Duodenal mucosa (tissue), 2 donors: ENCODE measurements around the gene SLC6A19.

Experiments used
- H3K27ac ChIP-seq: one replicate; pipeline ENCODE4 v1.7.0; 2013; ENCODE audit warnings: low read depth, low read length
- H3K27me3 ChIP-seq, 2 donors: one replicate each; pipeline ENCODE4 v1.7.0; 2013; ENCODE audit warnings: low read length in 2 of 2, control low read depth in 1 of 2; ENCODE audit not compliant: insufficient read depth in 2 of 2, control insufficient read depth in 1 of 2
- H3K36me3 ChIP-seq, 2 donors: one replicate each; pipeline ENCODE4 v1.7.0; 2013; ENCODE audit warnings: low read length in 2 of 2, control low read depth in 1 of 2; ENCODE audit not compliant: insufficient read depth in 2 of 2, control insufficient read depth in 1 of 2
- H3K4me1 ChIP-seq, 2 donors: one replicate each; pipeline ENCODE4 v1.7.0; 2013; ENCODE audit warnings: low read length in 2 of 2, control low read depth in 1 of 2; ENCODE audit not compliant: insufficient read depth in 2 of 2, control insufficient read depth in 1 of 2
- H3K4me3 ChIP-seq, 2 donors: one replicate each; pipeline ENCODE4 v1.7.0; 2013; ENCODE audit warnings: low read length in 2 of 2, low read depth in 1 of 2
- H3K9ac ChIP-seq, 2 donors: one replicate each; pipeline ENCODE4 v1.7.0; 2013; ENCODE audit warnings: low read length in 2 of 2, low read depth in 1 of 2
- H3K9me3 ChIP-seq, 2 donors: one replicate each; pipeline ENCODE4 v1.7.0; 2013; ENCODE audit warnings: low read length in 2 of 2, control low read depth in 1 of 2; ENCODE audit not compliant: control insufficient read depth in 1 of 2

The SLC6A19 gene

GRCh38 chr5:1213508-1214162, 12.2 kb downstream of the SLC6A19 start:
- Histone ChIP-seq H3K9me3 (peaks cover 0 to 5% of the 10 kb centered on the region in 2 donors), H3K4me1 (peaks cover 5 to 9% of the 10 kb centered on the region in 2 donors), H3K9ac (no peak overlapping the region), H3K36me3 (peaks cover 14 to 64% of the 10 kb centered on the region in 2 donors), H3K27me3 (peaks cover 0 to 2% of the 10 kb centered on the region in 2 donors), H3K4me3 (no peak overlapping the region), H3K27ac (no peak overlapping the region)

GRCh38 chr5:1214163-1214935, 13.0 kb downstream of the SLC6A19 start:
- peaks cover 0 to 2% of the 10 kb centered on the region in 2 donors for H3K27me3 ChIP-seq
- H3K9me3 ChIP-seq, result peaks cover 0 to 5% of the 10 kb centered on the region in 2 donors
- H3K27ac ChIP-seq, result no peak overlapping the region
- peaks cover 14 to 69% of the 10 kb centered on the region in 2 donors for H3K36me3 ChIP-seq
- H3K4me3 ChIP-seq, result no peak overlapping the region
- no peak overlapping the region for H3K9ac ChIP-seq
- peaks cover 0 to 2% of the 10 kb centered on the region in 2 donors for H3K4me1 ChIP-seq

- Histone ChIP-seq H3K36me3 (peaks cover 12 to 74% of the 10 kb centered on the region in 2 donors), H3K27ac (no peak overlapping the region), H3K4me1 (no peaks in the 10 kb centered on the region), H3K4me3 (no peak overlapping the region), H3K9ac (no peak overlapping the region), H3K9me3 (peaks cover 0 to 5% of the 10 kb centered on the region in 2 donors), H3K27me3 (peaks cover 0 to 2% of the 10 kb centered on the region in 2 donors)
These were observed 13.5 kb downstream of the SLC6A19 start for GRCh38 chr5:1214936-1215220.

GRCh38 chr5:1215320-1216096, 14.1 kb downstream of the SLC6A19 start:
- Histone ChIP-seq H3K9me3 (peaks cover 0 to 5% of the 10 kb centered on the region in 2 donors), H3K9ac (no peak overlapping the region), H3K27ac (no peak overlapping the region), H3K27me3 (peaks cover 0 to 2% of the 10 kb centered on the region in 2 donors), H3K4me1 (no peaks in the 10 kb centered on the region), H3K36me3 (peaks cover 11 to 73% of the 10 kb centered on the region in 2 donors), H3K4me3 (no peak overlapping the region)

- Histone ChIP-seq H3K9ac (no peak overlapping the region), H3K9me3 (peaks cover 0 to 5% of the 10 kb centered on the region in 2 donors), H3K4me1 (no peaks in the 10 kb centered on the region), H3K4me3 (no peak overlapping the region), H3K36me3 (peaks cover 17 to 75% of the 10 kb centered on the region in 2 donors), H3K27me3 (peaks cover 0 to 2% of the 10 kb centered on the region in 2 donors), H3K27ac (no peak overlapping the region)
These were observed 15.0 kb downstream of the SLC6A19 start for GRCh38 chr5:1216211-1216917.

- no peak overlapping the region for H3K27ac ChIP-seq
These were observed 15.5 kb downstream of the SLC6A19 start for GRCh38 chr5:1216918-1217295.

GRCh38 chr5:1217596-1218206, 16.3 kb downstream of the SLC6A19 start:
- H3K4me3 ChIP-seq, result no peak overlapping the region
- H3K27me3 ChIP-seq, result peaks cover 0 to 2% of the 10 kb centered on the region in 2 donors
- H3K27ac ChIP-seq, result no peak overlapping the region
- H3K9me3 ChIP-seq, result peaks cover 0 to 5% of the 10 kb centered on the region in 2 donors
- no peak overlapping the region for H3K9ac ChIP-seq
- H3K36me3 ChIP-seq, result peaks cover 23 to 78% of the 10 kb centered on the region in 2 donors
- H3K4me1 ChIP-seq, result no peaks in the 10 kb centered on the region

More at GRCh38 chr5:1216918-1217295, 15.5 kb downstream of the SLC6A19 start:
- peaks cover 0 to 2% of the 10 kb centered on the region in 2 donors for H3K27me3 ChIP-seq
- no peaks in the 10 kb centered on the region for H3K4me1 ChIP-seq
- peaks cover 0 to 5% of the 10 kb centered on the region in 2 donors for H3K9me3 ChIP-seq
- H3K9ac ChIP-seq, result no peak overlapping the region
- H3K36me3 ChIP-seq, result peaks cover 19 to 74% of the 10 kb centered on the region in 2 donors
- H3K4me3 ChIP-seq, result no peak overlapping the region

GRCh38 chr5:1218351-1219080, 17.1 kb downstream of the SLC6A19 start:
- H3K4me3 ChIP-seq, result no peak overlapping the region
- peaks cover 0 to 5% of the 10 kb centered on the region in 2 donors for H3K9me3 ChIP-seq
- H3K9ac ChIP-seq, result no peak overlapping the region
- peaks cover 23 to 80% of the 10 kb centered on the region in 2 donors for H3K36me3 ChIP-seq
- H3K4me1 ChIP-seq, result no peaks in the 10 kb centered on the region
- peaks cover 0 to 2% of the 10 kb centered on the region in 2 donors for H3K27me3 ChIP-seq
- H3K27ac ChIP-seq, result no peak overlapping the region
